Stomach (tissue), 9 donors: ENCODE data around the gene SIGLEC9. TPM values are rescaled to one million over a fixed set of nuclear protein-coding genes. Genes with fewer than 3 reads are reported as not detected.

Source experiments
- DNase-seq, 2 donors: peaks; one replicate each; pipeline versions ENCODE4 v3.0.0 to v3.0.0-alpha.2; 2013 to 2019
- H3K27ac ChIP-seq, 5 donors: fragments of 200-600 bp in 4 of 5; sonication (generic) in 4 of 5; one replicate each; pipeline ENCODE4 v1.5.1; 2013 to 2019; ENCODE audit warnings: mild to moderate bottlenecking in 1 of 5, moderate library complexity in 1 of 5
- H3K27me3 ChIP-seq, 3 donors: fragments of 200-600 bp; sonication (generic); one replicate each; pipeline ENCODE4 v1.5.1; 2017 to 2019; ENCODE audit warnings: mixed run types in 1 of 3
- H3K36me3 ChIP-seq, 4 donors: fragments of 200-600 bp; sonication (generic); 1 replicate in 3 of 4; 2 replicates in 1 of 4; pipeline ENCODE4 v1.5.1; 2016 to 2019
- H3K4me1 ChIP-seq, 4 donors: fragments of 200-600 bp; sonication (generic); one replicate each; pipeline ENCODE4 v1.5.1; 2016 to 2019
- H3K4me3 ChIP-seq, 4 donors: fragments of 200-600 bp; sonication (generic) in 3 of 4; one replicate each; pipeline ENCODE4 v1.5.1; 2016 to 2019; ENCODE audit warnings: mild to moderate bottlenecking in 1 of 4
- H3K9me3 ChIP-seq, 4 donors: fragments of 200-600 bp; sonication (generic); one replicate each; pipeline ENCODE4 v1.5.1; 2016 to 2019
- EP300 ChIP-seq: sonication (generic); formaldehyde crosslinking; IDR thresholded peaks from one replicate; pipeline ENCODE4 v1.6.1; 2017; ENCODE audit warnings: antibody characterized with exemption
- POLR2A ChIP-seq, 4 donors: fragments of 450-650 bp; IDR thresholded peaks; one replicate each; pipeline ENCODE4 v1.6.1; 2016; ENCODE audit warnings: antibody characterized with exemption in 4 of 4, control low read depth in 2 of 4, mild to moderate bottlenecking in 1 of 4, moderate library complexity in 1 of 4
- POLR2AphosphoS5 ChIP-seq, 3 donors: sonication (generic); formaldehyde crosslinking; IDR thresholded peaks; one replicate each; pipeline ENCODE4 v1.6.1; 2016; ENCODE audit warnings: antibody characterized with exemption in 3 of 3
- WGBS, 5 donors: extraction: QIAGEN DNeasy Blood & Tissue Kit in 3 of 5; methylation state at CpG; one replicate each; pipeline versions ENCODE4 v1.1.5 to v1.1.7; 2013 to 2018; 5-methylcytosine and 5-hydroxymethylcytosine counted together
- intact Hi-C: fragments of 100-400 bp; cut with DNase I; formaldehyde crosslinking; loops from one replicate; pipeline ENCODE4 v1.15.1; 2023; ENCODE audit warnings: low total_unique reads
- polyA plus RNA-seq, 3 donors: library from polyadenylated mRNA; stranded (reverse); fragments of 200-250 nt; gene quantifications; one replicate each; pipeline ENCODE4 v1.2.3, GENCODE V29; 2013
- total RNA-seq, 5 donors: library from RNA; depleted of rRNA; stranded (reverse); fragments of >200 nt; gene quantifications; one replicate each; pipeline versions ENCODE4 v1.1.0 to v1.2.3, GENCODE V29; 2014 to 2016
- TF ChIP-seq, protein P1 (sequence below), 7 experiments: fragments of 450-650 bp in 4 of 7; fragments of 200-600 bp in 3 of 7; sonication (generic) in 3 of 7; IDR thresholded peaks; one replicate each; pipeline ENCODE4 v1.5.1; 2016 to 2019; ENCODE audit warnings: antibody characterized with exemption in 7 of 7, control low read depth in 2 of 7, mild to moderate bottlenecking in 1 of 7
- donor health status: healthy with polysubstance abuse.
- donor health status: Bipolar disorder and iron deficiency.
- donor health status: healthy.

SIGLEC9 gene
- total and polyA plus RNA-seq, 8 donors, result 0.61 to 13.9 (median 1.2) TPM; not detected in 1

DNA sequence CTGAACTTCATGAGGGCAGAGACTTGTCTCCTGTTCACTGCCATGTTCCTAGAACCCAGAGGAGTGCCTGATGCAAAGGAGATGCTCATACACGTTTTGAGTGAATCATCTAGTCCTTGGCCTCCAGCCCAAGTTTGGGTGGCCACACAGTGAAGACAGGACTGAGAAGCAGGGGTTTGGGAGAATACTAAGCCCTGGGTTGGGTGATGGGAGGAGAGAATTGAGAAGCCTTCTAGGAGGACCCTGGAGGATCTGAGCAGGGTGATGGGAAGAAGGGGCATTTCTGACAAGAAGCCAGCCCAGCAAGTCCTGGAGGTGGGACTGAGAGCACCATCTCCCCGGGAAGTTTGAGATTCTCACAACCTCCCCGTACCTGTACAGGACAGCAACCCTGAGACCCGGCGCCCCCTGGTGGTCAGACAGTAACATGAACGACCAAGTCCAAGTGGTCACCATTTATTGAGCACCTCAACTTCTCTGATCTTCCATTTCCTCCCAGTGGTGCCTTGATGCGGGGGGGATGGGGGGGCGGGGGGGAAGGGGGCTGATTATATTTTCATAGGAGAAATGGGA is 27.5 kb upstream of the SIGLEC9 start:
- TF ChIP-seq EP300, result no peak
- TF ChIP-seq, protein P1, sequence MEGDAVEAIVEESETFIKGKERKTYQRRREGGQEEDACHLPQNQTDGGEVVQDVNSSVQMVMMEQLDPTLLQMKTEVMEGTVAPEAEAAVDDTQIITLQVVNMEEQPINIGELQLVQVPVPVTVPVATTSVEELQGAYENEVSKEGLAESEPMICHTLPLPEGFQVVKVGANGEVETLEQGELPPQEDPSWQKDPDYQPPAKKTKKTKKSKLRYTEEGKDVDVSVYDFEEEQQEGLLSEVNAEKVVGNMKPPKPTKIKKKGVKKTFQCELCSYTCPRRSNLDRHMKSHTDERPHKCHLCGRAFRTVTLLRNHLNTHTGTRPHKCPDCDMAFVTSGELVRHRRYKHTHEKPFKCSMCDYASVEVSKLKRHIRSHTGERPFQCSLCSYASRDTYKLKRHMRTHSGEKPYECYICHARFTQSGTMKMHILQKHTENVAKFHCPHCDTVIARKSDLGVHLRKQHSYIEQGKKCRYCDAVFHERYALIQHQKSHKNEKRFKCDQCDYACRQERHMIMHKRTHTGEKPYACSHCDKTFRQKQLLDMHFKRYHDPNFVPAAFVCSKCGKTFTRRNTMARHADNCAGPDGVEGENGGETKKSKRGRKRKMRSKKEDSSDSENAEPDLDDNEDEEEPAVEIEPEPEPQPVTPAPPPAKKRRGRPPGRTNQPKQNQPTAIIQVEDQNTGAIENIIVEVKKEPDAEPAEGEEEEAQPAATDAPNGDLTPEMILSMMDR (IDR thresholded peaks at IDR 0.05), result peak in 5 of 7 experiments; percentile 31 to 65 (median 54)

DNA sequence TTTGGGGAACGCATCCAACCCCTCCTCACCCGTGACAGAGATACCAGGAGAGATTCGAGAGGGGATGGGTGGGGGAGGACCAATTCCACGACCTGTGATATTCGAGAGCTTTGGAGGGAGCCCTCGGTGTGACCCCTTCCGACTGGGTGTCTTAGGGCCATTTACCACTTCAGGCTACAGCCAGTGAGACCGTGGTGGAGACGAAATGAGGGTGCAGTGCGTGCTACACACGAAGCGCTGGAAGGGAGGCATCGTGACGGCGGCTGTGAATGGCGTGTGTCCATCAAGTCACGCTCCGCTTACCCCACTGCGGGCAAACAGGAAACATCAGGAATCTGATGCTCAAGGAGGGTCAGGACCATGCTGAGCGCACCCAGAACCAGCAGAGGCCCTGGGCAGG is 26.9 kb upstream of the SIGLEC9 start:
- no peak for DNase-seq
- Histone ChIP-seq H3K36me3 (peaks cover 10 to 46% (median 44%) of the 10 kb centered on the region in 4 donors), H3K27ac (no peak overlapping the region), H3K9me3 (no peaks in the 10 kb centered on the region), H3K4me3 (no peak overlapping the region), H3K27me3 (no peaks in the 10 kb centered on the region), H3K4me1 (peaks cover 0 to 50% (median 29%) of the 10 kb centered on the region in 4 donors)
- 67 to 86% (median 84%) methylated on average over 17 to 20 of the region's 20 CpGs for WGBS, 5 donors
- intact Hi-C loops, result no loop called here
- TF ChIP-seq POLR2AphosphoS5 (IDR thresholded peaks at IDR 0.05) (no peak), POLR2A (IDR thresholded peaks at IDR 0.05) (no peak), EP300 (no peak)
- TF ChIP-seq, protein P1 (IDR thresholded peaks at IDR 0.05), result no peak

More for the DNA sequence above, 27.5 kb upstream of the SIGLEC9 start:
- 4 to 10% (median 9%) methylated on average over 8 of the region's 8 CpGs for WGBS, 5 donors
- Histone ChIP-seq H3K4me3 (no peak overlapping the region), H3K9me3 (no peaks in the 10 kb centered on the region), H3K36me3 (peaks cover 5 to 40% (median 39%) of the 10 kb centered on the region in 4 donors), H3K27ac (no peak overlapping the region), H3K4me1 (peaks cover 0 to 49% (median 28%) of the 10 kb centered on the region in 4 donors), H3K27me3 (no peaks in the 10 kb centered on the region)
- intact Hi-C loops, result no loop called here
- DNase-seq, result peak; percentile 77 to 81

DNA sequence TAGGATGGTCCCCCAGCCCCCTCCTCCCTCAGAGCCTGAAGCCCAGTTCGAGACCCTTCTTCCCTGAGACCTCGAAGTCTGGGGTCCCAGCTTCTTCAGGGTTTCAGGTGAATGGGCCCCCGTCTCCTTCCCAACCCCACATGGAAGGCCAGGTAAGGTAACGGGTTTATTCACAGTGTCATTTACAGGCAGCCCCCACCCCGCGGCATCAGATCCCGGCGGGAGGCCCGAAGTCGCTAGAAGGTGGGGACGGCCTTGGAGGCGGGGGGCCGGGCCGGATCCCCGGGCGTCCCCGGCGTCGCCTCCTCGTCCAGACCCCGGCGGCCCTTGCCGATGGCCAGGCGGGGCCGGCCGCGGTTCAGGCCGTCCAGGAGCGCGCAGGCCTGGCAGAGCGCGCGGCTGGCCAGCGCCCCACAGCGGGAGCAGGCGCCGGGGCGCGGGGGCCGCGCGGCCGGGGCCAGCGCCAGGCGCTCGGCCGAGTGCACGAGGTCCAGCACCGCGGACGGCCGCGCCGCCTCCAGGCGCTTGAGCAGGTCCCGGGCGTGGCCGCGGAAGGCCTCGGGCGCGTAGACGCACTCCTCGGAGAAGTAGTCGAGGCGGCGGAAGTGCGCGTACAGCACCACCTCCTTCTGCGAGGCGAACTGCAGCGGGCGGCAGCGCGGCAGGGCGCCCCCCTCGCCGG is 26.2 kb upstream of the SIGLEC9 start:
- peak overlapping the region in 2 of 4 donors; percentile 24 to 34 for H3K4me3 ChIP-seq
- peaks cover 10 to 52% (median 48%) of the 10 kb centered on the region in 4 donors for H3K36me3 ChIP-seq
- H3K27me3 ChIP-seq, result no peaks in the 10 kb centered on the region
- peak overlapping the region in 1 of 5 donors; percentile 58 for H3K27ac ChIP-seq
- peak in 1 of 2 donors; percentile 88 for DNase-seq
- TF ChIP-seq, protein P1 (IDR thresholded peaks at IDR 0.05), result no peak
- no peak for TF ChIP-seq POLR2AphosphoS5 (IDR thresholded peaks at IDR 0.05)
- TF ChIP-seq POLR2A (IDR thresholded peaks at IDR 0.05), result no peak
- no peak for TF ChIP-seq EP300
- intact Hi-C loops, result no loop called here
- H3K4me1 ChIP-seq, result peaks cover 0 to 45% (median 27%) of the 10 kb centered on the region in 4 donors
- WGBS, 5 donors, result 59 to 76% (median 75%) methylated on average over 14 to 78 of the region's 78 CpGs
- no peaks in the 10 kb centered on the region for H3K9me3 ChIP-seq

DNA sequence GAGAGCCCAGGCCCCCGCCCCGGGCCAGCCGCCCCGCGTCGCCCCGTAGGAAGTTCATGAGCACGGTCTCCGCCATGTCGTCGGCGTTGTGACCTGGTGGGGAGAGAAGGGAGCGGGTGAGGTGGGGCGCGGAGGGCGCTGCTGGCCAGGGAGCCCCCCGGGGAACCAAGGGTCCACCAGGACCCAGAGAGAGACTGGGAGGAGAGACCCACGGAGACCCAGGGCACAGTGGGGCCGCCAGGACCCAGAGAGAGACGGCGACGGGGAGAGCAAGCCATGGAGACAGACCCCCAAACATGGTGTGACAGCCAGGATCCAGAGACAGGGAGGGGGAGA is 25.7 kb upstream of the SIGLEC9 start:
- Histone ChIP-seq H3K4me3 (peak overlapping the region in 2 of 4 donors; percentile 24 to 34), H3K4me1 (peaks cover 0 to 49% (median 28%) of the 10 kb centered on the region in 4 donors), H3K27ac (peak overlapping the region in 1 of 5 donors; percentile 58), H3K27me3 (no peaks in the 10 kb centered on the region), H3K36me3 (peaks cover 14 to 57% (median 53%) of the 10 kb centered on the region in 4 donors), H3K9me3 (no peaks in the 10 kb centered on the region)
- no peak for DNase-seq
- WGBS, 5 donors, result 63 to 79% (median 68%) methylated on average over 12 to 22 of the region's 22 CpGs
- intact Hi-C loops, result no loop called here
- TF ChIP-seq EP300 (no peak), POLR2A (IDR thresholded peaks at IDR 0.05) (no peak), POLR2AphosphoS5 (IDR thresholded peaks at IDR 0.05) (no peak)
- TF ChIP-seq, protein P1 (IDR thresholded peaks at IDR 0.05), result no peak
